Measurements from ENCODE around the gene ENOSF1.

DNA sequence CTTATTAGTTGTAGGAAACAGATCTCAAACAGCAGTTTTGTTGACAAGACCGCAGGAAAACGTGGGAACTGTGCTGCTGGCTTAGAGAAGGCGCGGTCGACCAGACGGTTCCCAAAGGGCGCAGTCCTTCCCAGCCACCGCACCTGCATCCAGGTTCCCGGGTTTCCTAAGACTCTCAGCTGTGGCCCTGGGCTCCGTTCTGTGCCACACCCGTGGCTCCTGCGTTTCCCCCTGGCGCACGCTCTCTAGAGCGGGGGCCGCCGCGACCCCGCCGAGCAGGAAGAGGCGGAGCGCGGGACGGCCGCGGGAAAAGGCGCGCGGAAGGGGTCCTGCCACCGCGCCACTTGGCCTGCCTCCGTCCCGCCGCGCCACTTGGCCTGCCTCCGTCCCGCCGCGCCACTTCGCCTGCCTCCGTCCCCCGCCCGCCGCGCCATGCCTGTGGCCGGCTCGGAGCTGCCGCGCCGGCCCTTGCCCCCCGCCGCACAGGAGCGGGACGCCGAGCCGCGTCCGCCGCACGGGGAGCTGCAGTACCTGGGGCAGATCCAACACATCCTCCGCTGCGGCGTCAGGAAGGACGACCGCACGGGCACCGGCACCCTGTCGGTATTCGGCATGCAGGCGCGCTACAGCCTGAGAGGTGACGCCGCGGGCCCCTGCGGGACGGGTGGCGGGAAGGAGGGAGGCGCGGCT is 55.0 kb downstream of the ENOSF1 start, which contains the start of gene TYMS:
- TF ChIP-seq POLR2A (IDR thresholded peaks at IDR 0.05) = no peak
- TF ChIP-seq, protein P1, sequence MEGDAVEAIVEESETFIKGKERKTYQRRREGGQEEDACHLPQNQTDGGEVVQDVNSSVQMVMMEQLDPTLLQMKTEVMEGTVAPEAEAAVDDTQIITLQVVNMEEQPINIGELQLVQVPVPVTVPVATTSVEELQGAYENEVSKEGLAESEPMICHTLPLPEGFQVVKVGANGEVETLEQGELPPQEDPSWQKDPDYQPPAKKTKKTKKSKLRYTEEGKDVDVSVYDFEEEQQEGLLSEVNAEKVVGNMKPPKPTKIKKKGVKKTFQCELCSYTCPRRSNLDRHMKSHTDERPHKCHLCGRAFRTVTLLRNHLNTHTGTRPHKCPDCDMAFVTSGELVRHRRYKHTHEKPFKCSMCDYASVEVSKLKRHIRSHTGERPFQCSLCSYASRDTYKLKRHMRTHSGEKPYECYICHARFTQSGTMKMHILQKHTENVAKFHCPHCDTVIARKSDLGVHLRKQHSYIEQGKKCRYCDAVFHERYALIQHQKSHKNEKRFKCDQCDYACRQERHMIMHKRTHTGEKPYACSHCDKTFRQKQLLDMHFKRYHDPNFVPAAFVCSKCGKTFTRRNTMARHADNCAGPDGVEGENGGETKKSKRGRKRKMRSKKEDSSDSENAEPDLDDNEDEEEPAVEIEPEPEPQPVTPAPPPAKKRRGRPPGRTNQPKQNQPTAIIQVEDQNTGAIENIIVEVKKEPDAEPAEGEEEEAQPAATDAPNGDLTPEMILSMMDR (IDR thresholded peaks at IDR 0.05) = no peak
